HG02678 (cell line): Measurements from ENCODE around the gene RRBP1.

Experiments used
- ATAC-seq: cut with Tn5 transposase; IDR thresholded peaks from one replicate; pipeline ENCODE4 v1.9.1; 2021; ENCODE audit warnings: mild to moderate bottlenecking, moderate library complexity; ENCODE audit not compliant: unreplicated experiment

Gene RRBP1

DNA sequence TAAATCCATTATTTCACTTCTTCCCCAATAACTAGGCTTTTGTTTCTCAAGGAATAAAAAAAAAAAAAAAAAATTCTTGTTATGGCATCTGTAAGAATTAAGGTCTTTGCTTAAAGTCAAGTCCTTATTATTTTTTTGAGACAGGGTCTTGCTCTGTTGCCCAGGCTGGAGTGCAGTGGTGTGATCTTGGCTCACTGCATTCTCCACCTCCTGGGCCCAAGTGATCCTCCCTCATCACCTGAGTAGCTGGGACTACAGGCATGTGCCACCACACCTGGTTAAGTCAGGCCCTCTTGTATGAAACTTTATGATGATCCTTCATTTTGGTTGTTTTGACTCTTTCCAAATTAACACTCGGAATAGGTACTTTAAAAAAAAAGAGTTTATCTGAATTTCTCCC lies 94.9 kb downstream of the RRBP1 start:
- ATAC-seq: no peak

DNA sequence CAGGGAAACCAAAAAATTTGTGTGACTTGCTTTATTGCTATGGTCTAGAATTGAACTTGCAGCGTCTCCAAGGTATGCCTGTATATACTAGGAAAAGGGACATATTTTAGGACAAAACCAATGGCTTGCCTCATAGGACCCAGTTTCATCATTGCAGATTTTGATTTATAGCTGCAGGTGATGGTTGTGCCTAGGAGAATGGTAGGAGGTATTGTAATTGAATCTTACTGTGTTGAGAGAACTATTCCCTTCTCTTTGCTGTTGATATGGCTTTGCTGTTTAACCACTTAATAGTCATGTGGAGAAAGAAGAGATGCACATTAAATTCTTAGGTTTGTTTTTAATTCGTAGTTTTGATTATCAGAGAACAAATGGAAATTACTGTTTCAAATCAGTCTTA lies 95.8 kb downstream of the RRBP1 start:
- no peak for ATAC-seq

DNA sequence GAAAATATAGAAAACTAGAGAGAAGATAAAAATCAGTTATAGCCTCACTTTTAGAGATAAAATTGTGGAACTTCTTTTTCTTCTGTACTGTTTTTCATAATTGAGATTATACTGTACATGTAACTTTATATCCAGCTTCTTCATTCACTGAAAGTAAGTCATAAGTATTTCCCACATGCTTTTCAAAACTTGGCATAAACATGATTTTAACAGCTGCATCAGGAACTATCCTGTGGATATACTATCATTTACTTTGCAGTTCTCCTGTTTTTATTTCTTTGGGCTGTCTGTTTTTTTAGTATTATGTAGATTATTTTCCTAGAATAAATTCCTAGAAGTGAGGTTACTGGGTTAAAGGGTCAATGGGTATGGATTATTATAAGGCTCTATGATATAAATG lies 97.4 kb downstream of the RRBP1 start:
- no peak for ATAC-seq

DNA sequence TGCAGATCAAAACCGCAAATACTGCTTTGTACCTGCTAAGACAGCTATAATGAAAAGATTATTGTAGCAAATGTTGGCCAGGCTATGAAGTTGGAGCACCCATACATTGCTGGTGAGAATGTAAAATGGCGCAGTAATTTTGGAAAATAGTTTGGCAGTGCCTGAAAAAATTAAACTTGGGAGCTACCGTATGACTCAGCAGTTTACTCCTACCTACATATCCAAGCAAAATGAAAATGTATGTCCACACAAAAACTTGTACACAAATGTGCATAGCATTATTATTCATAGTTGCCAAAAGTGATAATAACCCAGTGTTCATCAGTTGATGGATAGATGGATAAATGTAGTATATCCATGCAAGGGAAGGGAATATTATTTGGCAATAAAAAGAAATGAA lies 98.9 kb downstream of the RRBP1 start:
- no peak for ATAC-seq

DNA sequence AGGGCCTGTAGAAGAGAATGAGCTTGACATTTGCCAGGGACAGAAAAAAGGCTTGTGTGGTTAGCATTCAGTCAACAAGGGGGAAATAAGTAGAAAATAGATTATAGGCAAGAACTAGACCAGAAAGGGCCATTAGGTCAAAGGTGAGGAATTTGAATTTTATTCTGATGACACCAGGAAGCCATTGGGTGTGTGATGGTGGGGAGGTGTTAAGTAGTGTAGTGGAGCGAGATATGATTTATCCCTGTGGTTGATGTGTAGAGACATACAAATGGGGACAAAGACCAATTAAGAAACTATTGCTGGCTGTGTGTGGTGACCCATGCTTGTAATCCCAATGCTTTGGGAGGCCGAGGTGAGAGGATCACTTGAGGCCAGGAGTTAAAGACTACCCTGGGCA lies 101.1 kb downstream of the RRBP1 start:
- no peak for ATAC-seq

DNA sequence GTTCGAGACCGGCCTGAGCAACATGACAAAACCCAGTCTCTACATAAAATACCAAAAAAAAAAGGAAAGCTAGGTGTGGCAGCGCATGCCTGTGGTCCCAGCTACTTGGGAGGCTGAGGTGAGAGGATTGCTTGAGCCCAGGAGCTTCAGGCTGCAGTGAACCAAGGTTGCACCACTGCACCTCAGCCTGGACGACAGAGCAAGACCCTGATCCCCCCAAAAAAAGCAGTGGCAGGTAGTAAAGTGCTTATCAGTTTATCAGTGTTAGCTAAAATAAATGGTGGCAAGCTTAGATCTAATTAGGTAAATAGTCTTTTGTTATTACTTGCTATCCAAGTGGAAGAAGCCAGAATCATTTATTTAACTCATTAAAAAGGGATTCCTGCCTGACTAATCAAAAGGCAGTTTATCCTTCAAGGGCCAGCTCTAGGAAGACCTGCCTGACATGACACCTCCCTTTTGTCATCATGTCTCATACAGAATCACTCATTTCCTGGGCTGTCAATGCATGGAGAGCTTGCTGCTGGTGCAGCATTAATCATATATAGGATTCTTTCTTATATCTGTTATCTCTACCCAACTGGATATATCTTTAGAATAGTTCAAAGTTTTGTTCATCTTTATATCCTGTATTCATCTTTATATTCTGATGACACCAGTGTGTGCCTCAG lies 102.5 kb downstream of the RRBP1 start:
- no peak for ATAC-seq

DNA sequence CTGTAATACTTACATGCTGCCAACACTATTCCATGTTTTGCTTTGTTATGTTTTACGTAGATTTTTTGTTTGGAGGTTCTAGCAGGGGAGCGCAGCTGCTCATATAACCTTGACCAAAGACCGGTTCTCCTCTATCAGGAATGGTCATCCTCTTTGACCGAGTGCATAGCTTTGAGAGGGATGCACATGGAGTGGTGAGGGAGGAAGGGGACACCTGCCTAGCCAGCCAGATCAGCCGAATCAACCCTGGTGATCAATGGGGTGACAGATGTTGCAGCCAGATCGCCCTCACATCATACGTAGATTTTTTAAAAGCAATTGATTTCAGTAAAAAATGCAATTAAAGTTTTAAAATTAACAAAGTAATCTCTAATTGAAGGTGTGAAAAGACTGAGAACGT lies 105.8 kb downstream of the RRBP1 start:
- ATAC-seq: no peak

DNA sequence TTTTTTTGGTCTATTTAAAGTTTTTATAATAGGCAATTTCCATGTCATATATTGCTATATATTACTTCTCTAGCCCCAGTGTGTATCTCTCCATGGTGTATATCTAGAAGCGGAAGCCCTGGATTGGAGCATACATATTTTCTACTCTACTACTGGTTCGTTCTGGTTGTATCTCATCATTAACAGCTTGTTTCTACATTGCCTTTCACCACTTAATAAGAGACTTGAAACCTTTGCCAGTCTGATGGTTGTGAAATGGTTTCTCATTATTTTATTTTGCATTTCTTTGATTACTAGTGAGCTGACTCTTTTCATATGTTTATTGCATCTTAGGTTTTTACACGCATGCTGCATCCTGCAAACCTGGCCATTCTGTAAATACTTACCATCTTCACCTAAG lies 108.6 kb downstream of the RRBP1 start:
- no peak for ATAC-seq

DNA sequence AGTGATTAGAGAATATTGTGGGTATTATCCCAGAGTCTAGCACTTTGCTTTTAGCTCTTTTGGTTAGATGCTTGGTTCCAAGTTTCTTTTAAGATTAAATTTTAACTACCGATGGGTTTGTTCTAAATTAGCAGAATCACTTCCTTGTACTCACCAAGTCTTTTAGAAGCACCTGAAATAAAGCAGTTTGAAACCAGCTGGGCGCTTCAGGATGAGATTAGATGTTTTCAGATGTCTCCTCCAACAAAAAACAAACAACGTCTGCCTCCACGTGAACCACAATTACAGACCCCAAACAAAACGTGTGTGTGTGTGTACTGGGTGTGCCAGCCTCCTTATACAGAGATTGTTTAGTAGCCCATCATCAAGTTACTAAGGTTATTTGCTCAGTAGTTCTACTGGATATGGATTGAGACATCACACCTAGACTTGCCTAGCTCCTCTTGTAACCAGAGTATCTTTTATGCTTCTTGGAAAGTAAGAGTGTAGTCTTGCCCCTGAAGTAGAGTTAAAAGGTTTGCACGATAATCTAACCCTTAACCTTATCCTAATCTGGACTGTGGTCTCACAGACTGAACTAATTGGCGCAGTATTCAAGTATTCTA lies 109.9 kb downstream of the RRBP1 start:
- ATAC-seq: no peak

DNA sequence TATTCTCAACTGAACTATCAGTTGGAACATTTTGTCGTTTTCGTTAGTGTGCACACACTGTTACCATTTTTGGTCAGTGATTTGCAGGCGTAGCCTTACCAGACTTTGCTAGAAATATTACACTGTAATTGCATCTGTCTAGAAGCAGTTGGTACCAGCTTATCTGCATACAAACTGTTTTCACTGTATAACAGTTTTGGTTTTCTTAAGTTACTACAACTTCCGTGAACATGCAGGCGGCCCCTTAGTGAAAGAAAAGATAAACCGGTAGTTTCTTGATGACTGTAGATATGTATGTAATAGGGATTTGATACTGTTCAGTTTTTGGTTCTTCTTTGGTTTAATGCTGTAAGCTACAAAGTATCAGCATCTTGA lies 110.9 kb downstream of the RRBP1 start:
- peak; percentile 29 for ATAC-seq

DNA sequence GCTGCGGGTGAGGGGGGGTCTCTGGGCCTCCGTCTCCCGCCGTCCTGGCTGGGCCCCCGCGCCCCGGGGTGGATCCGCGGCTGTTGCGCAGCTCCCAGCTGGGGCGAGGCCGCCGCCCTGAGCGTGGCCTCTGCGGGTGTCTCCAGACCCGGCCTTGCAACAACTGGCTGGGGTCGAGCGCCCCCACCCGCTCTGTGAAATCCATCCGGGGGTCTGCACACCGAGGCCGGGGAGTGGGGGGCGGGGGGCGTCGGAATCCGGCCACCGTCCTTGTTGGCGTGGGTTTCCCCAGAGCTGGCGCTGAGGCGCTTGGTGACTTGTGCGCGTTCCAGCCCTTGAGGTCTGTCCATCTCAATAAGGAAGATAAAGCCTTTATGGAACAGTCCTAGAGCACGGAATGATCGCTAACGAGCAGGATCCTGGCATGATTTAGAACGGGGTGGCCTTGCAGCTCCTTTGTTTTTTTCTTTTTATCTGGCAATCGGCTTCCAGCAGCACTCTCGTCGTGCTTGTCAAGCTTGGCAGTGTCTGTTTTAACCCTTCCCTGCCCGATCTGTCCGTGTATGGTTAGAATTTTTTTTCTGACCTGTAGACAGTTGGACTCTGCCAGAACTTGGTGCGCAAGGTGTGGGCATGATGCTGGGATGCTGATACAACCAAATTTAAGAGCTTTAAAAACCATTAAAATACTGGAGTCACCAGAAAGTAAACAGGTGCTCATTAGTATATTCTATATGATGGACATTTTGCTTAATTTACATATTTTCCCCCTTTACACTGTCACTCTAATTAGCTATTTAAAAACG lies 111.5 kb downstream of the RRBP1 start:
- ATAC-seq: peak; percentile 26

DNA sequence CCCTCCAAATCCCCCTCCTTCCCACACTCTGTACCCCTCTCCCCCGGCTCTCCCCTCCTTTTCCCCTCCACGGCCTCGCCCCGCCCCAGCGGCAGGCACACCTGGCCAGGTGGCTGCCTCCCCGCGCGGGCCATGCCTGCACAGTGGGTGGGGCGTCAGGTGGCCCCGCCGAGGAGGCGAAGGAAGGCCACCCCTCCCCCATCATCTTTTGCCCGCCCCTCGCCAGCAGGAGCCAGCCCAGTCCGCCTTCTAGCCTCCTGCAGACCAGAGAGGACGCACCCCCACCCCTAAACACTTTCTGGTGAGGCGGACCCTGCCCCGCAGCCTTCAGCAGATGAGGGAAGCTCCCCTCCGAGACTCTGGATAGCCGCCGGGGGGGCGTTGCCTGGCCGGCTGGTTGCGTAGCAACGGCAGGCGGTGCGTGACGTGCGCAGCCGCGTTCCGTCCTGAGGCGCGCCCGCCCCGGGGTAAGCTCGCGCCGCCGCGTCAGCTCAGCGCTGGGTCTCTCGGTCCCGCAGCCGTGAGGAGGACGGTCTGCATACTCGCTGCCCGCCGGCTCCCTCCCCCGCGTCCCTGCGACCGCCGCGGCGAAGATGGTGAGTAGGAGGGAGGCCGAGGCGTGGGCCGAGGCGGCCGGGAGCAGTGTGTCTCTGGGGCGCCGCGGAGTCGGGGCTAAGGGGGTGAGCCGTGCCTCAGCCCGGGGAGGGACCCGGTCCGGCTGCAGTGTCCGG lies 112.3 kb downstream of the RRBP1 start, which contains the start of gene DSTN:
Gene DSTN, plus strand, starts transcription at position 460 of the 731 bp plus-strand sequence. Its CDS starts 134 bp downstream, at position 594.
- peak; percentile 92 for ATAC-seq

DNA sequence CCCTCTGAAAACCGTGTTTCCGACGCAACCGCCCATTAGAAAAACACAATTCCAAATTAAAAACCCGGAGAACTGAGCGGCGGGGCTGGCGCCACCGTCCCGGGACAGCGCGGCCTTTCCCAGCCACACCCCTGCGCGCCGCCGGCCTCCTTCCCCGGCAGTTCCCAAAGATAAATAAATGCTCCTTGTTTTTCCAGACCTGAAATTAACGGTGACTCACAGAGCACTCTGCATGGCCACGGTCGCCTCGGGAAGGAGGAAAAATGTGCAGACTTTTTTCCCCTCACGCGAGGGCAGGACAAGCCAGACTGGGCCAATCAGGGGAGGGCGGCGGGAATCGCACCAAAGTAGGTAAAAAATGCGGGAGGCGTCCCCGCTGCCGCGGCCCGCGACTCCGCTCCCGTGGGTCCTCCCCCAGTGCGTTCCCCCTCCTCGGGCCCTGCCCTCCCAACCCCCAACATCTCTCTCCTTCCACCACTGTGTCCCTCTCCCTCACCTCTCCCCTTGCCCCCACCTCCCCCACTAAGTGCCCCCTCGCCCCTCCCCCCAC lies 113.0 kb downstream of the RRBP1 start:
- no peak for ATAC-seq

DNA sequence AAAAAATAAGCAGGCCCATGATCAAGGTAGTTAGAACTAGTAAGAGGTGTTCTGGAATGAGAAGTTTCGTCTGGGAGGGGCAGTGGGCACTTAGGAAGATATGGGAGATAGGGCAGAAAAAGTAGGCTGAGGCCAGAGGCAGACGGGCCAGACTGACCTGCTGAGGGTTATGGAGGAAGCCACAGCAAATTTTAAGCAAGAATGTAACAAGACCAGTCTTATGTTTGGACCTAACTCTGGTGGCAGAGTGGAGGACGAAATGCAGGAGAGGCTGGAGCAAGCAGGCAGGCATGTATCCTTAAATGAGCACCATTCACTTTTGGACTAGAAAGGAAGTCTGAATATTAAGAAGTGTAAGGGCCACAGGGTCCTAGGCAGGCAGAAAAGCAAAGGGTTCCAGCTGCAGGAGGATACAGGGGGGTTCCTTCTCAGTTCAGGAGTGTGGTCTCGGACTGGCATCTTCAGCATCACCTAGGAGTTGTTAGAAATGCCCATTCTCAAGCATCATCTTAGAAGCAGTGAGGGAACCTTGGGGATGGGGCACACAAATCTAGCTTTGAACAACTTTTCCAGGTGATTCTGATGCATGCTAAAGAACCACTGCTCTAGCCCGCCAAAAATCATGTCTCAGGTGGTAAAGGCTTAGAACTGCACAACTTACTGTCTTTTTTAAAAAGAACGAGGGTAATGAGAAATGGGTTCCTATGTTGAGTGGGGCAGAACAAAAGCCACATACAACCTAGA lies 113.8 kb downstream of the RRBP1 start:
- no peak for ATAC-seq

DNA sequence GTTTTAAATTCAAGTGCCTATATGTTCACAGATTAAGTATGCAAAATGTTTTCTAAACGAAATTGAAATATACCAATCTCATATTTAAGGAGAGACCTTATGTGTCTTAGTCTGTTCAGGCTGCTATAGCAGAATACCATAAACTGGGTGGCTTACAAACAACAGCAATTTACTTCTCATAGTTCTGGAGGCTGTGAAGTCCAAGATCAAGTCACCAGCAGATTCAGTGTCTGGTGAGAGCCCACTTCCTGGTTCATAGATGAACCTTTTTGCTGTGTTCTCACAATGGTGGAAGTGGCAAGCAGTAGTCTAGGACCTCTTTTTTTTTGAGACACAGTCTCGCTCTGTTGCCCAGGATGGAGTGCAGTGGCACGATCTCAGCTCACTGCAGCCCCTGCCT lies 115.7 kb downstream of the RRBP1 start:
- no peak for ATAC-seq

DNA sequence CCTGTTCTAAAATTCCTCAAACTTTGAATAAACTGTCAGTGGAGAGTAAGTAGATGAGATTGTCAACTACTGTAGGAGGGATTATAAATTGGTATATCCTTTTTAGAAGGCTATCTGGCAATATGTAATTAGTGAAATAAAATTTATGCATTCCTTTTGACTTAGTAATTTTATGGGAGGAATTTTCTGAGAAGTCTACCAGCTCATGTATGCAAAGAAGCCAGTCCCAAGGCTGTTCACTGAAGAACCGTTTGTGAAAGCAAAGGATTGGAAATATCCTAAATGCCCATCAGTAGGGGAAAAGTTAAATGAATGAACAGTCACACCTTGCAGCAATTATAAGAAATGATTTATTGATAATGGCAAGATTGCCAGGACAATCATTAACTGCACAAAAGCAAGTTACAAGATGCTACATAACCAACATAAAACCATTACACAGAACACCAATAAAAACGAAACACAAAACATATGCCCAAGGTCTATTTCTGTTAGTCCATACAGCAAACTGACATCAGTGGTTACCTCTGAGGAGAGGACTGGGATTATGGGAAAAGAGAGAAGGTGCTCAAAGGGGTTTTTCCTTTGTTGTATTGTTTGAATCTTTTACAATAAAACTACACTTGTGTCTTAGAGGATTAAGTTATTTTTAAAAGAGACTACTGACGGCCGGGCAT lies 116.7 kb downstream of the RRBP1 start:
- no peak for ATAC-seq
